BLaER1 treated with 17β-estradiol and CSF1 and Interleukin-3, amounts not matched to agents 10 nM and 100 nM (cell line): ENCODE measurements around the gene LYPD3.
A peak's percentile ranks its signal among the peaks of the same experiment; 100 is the strongest.

Source experiments
- H3K27ac ChIP-seq, 11 experiments: shearing (Covaris generic); formaldehyde crosslinking; 2 replicates each; pipeline ENCODE4 v1.8.1; 2022
- H3K27me3 ChIP-seq, 11 experiments: shearing (Covaris generic); formaldehyde crosslinking; 2 replicates each; pipeline ENCODE4 v1.8.1; 2022
- H3K36me3 ChIP-seq, 11 experiments: shearing (Covaris generic); formaldehyde crosslinking; 2 replicates each; pipeline ENCODE4 v1.8.1; 2022
- H3K4me1 ChIP-seq, 10 experiments: shearing (Covaris generic); formaldehyde crosslinking; 2 replicates each; pipeline ENCODE4 v1.8.1; 2022
- H3K4me2 ChIP-seq, 11 experiments: shearing (Covaris generic); formaldehyde crosslinking; 2 replicates each; pipeline ENCODE4 v1.8.1; 2022
- H3K4me3 ChIP-seq, 10 experiments: shearing (Covaris generic); formaldehyde crosslinking; 2 replicates each; pipeline ENCODE4 v1.8.1; 2022
- H3K9ac ChIP-seq, 11 experiments: shearing (Covaris generic); formaldehyde crosslinking; 2 replicates each; pipeline ENCODE4 v1.8.1; 2022
- H3K9me3 ChIP-seq, 11 experiments: shearing (Covaris generic); formaldehyde crosslinking; replicated peaks in 1 of 11; 2 replicates each; pipeline ENCODE4 v1.8.1; 2022
- H4K20me1 ChIP-seq, 11 experiments: shearing (Covaris generic); formaldehyde crosslinking; 2 replicates each; pipeline ENCODE4 v1.8.1; 2022
- Cebpa-rat ChIP-seq, 11 experiments: shearing (Covaris generic); IDR thresholded peaks; 2 replicates each; pipeline ENCODE4 v1.8.1; 2022

Gene LYPD3

DNA sequence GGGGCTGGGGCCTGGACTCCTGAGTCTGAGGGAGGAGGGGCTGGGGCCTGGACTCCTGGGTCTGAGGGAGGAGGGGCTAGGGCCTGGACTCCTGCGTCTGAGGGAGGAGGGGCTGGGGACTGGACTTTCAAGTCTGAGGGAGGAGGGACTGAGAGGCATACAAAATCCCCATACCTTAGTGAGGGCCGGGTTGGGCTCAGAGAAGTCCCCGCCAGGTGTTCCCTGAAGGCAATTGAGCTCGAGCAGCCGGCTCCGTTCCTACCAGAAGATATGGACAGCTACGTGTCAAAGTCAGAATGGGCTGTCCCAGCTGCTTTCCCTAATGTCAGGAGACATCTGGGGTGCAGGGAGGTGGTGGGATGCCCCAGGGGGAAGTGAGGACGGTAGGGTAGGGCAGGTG is 29.7 kb upstream of the LYPD3 start:
- Histone ChIP-seq H3K36me3 (peaks cover 33 to 61% (median 48%) of the 10 kb centered on the region in 11 experiments), H3K4me2 (no peak overlapping the region), H3K9me3 (no peaks in the 10 kb centered on the region), H3K9ac (no peak overlapping the region), H3K4me1 (peaks cover 3 to 25% (median 19%) of the 10 kb centered on the region in 10 experiments; a peak in 19 of 20 replicates), H4K20me1 (peaks cover 0 to 9% (median 0%) of the 10 kb centered on the region in 11 experiments; a peak in 2 of 22 replicates), H3K4me3 (no peak overlapping the region), H3K27me3 (no peaks in the 10 kb centered on the region), H3K27ac (peak overlapping the region in 1 of 11 experiments; percentile 30; a peak in 1 of 22 replicates)
- no peak for TF ChIP-seq Cebpa-rat (IDR thresholded peaks at IDR 0.05)

- Histone ChIP-seq H3K9ac (no peak overlapping the region), H3K4me3 (no peak overlapping the region), H3K4me1 (peaks cover 46 to 66% (median 57%) of the 10 kb centered on the region in 10 experiments), H3K4me2 (peak overlapping the region in 8 of 11 experiments; percentile 32 to 92 (median 86); a peak in 11 of 22 replicates), H3K27ac (peak overlapping the region in 2 of 11 experiments; percentile 36 to 78; a peak in 2 of 22 replicates), H3K36me3 (peaks cover 13 to 40% (median 24%) of the 10 kb centered on the region in 11 experiments; a peak in 20 of 22 replicates), H4K20me1 (peaks cover 0 to 5% (median 0%) of the 10 kb centered on the region in 11 experiments; a peak in 1 of 22 replicates), H3K27me3 (no peaks in the 10 kb centered on the region), H3K9me3 (no peaks in the 10 kb centered on the region)
- TF ChIP-seq Cebpa-rat (IDR thresholded peaks at IDR 0.05): no peak
Observed at GRCh38 chr19:43490759-43491158, 25.4 kb upstream of the LYPD3 start.

DNA sequence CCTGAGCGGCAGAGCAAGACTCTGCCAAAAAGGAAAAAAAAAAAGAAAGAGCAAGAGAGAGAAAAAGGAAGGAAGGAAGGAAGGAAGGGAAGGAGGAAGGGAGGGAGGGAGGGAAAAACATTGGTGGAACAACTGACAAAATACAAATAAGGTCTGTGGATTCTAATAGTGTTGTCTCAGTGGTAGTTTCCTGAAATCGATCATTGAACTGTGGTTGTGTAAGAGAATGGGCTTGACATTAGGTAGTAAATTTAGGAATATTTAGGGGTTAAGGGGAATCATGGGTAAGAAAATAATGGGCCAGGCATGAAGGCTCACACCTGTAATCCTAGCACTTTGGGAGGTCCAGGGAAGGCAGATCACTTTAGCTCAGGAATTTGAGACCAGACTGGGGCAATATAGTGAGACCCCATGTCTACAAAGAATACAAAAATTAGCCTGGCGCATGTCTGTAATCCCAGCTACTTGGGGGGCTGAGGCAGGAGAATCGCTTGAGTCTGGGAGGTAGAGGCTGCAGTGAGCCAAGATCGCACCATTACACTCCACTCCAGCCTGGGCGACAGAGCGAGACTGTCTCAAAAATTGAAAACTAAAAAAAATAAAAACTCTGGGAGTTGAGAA is 24.7 kb upstream of the LYPD3 start:
- Histone ChIP-seq H4K20me1 (no peaks in the 10 kb centered on the region; a peak in 1 of 22 replicates), H3K27ac (peak overlapping the region in 5 of 11 experiments; percentile 51 to 78 (median 70); a peak in 8 of 22 replicates), H3K9ac (peak overlapping the region in 4 of 11 experiments; percentile 22 to 63 (median 60); a peak in 4 of 22 replicates), H3K4me3 (no peak overlapping the region), H3K4me2 (peak overlapping the region; percentile 58 to 92 (median 83); a peak in 21 of 22 replicates), H3K27me3 (no peaks in the 10 kb centered on the region), H3K9me3 (no peaks in the 10 kb centered on the region), H3K36me3 (peaks cover 6 to 33% (median 17%) of the 10 kb centered on the region in 11 experiments; a peak in 20 of 22 replicates), H3K4me1 (peaks cover 49 to 68% (median 58%) of the 10 kb centered on the region in 10 experiments)
- no peak for TF ChIP-seq Cebpa-rat (IDR thresholded peaks at IDR 0.05)

- no peaks in the 10 kb centered on the region for H3K9me3 ChIP-seq
- no peak for TF ChIP-seq Cebpa-rat (IDR thresholded peaks at IDR 0.05)
- peaks cover under 1 to 26% (median 10%) of the 10 kb centered on the region in 11 experiments; a peak in 16 of 22 replicates for H3K36me3 ChIP-seq
- H4K20me1 ChIP-seq: no peaks in the 10 kb centered on the region
- H3K4me3 ChIP-seq: peak overlapping the region in 3 of 10 experiments; percentile 2 to 39 (median 26); a peak in 3 of 20 replicates
- peak overlapping the region; percentile 58 to 92 (median 83) for H3K4me2 ChIP-seq
- peak overlapping the region in 7 of 11 experiments; percentile 11 to 78 (median 61); a peak in 11 of 22 replicates for H3K27ac ChIP-seq
- peak overlapping the region in 5 of 11 experiments; percentile 11 to 63 (median 60); a peak in 6 of 22 replicates for H3K9ac ChIP-seq
- no peaks in the 10 kb centered on the region for H3K27me3 ChIP-seq
- H3K4me1 ChIP-seq: peaks cover 49 to 68% (median 56%) of the 10 kb centered on the region in 10 experiments
Observed at GRCh38 chr19:43489310-43489709, 23.9 kb upstream of the LYPD3 start.

DNA sequence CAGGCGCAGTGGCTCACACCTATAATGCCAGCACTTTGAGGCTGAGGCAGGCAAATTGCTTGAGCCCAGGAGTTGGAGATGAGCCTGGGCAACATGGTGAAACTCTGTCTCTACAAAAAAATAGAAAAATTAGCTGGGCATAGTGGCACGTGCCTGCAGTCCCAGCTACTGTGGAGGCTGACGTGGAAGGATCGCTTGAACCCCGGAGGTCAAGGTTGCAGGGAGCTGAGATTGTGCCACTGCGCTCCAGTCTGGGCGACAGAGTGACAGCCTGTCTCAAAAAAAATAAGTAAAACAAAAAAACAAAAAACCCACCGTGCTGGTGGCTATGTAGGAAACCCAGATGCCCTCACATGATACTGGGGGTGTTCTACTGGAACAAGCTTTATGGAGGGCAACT is 22.8 kb upstream of the LYPD3 start:
- H3K27me3 ChIP-seq: no peaks in the 10 kb centered on the region
- H3K4me2 ChIP-seq: peak overlapping the region; percentile 58 to 92 (median 83)
- peak overlapping the region in 1 of 11 experiments; percentile 25; a peak in 1 of 22 replicates for H3K9ac ChIP-seq
- H3K36me3 ChIP-seq: peaks cover 0 to 15% (median 5%) of the 10 kb centered on the region in 11 experiments; a peak in 10 of 22 replicates
- H3K27ac ChIP-seq: peak overlapping the region in 9 of 11 experiments; percentile 9 to 70 (median 44); a peak in 14 of 22 replicates
- no peak for TF ChIP-seq Cebpa-rat (IDR thresholded peaks at IDR 0.05)
- H4K20me1 ChIP-seq: no peaks in the 10 kb centered on the region
- H3K9me3 ChIP-seq: no peaks in the 10 kb centered on the region
- peaks cover 49 to 68% (median 56%) of the 10 kb centered on the region in 10 experiments for H3K4me1 ChIP-seq
- no peak overlapping the region for H3K4me3 ChIP-seq

- Histone ChIP-seq H3K27me3 (no peaks in the 10 kb centered on the region), H3K4me3 (no peak overlapping the region), H3K36me3 (peaks cover 0 to 14% (median 4%) of the 10 kb centered on the region in 11 experiments; a peak in 7 of 22 replicates), H3K4me2 (peak overlapping the region in 9 of 11 experiments; percentile 58 to 92 (median 84); a peak in 17 of 22 replicates), H3K9ac (peak overlapping the region in 2 of 11 experiments; percentile 2 to 7; a peak in 1 of 22 replicates), H3K9me3 (no peaks in the 10 kb centered on the region), H4K20me1 (no peaks in the 10 kb centered on the region), H3K27ac (peak overlapping the region in 9 of 11 experiments; percentile 12 to 60 (median 48); a peak in 11 of 22 replicates), H3K4me1 (peaks cover 47 to 58% (median 53%) of the 10 kb centered on the region in 10 experiments)
- TF ChIP-seq Cebpa-rat (IDR thresholded peaks at IDR 0.05): no peak
Observed at GRCh38 chr19:43486412-43486811, 21.0 kb upstream of the LYPD3 start.

GRCh38 chr19:43485951-43486350 is 20.5 kb upstream of the LYPD3 start:
- Histone ChIP-seq H3K4me2 (peak overlapping the region in 5 of 11 experiments; percentile 58 to 90 (median 83); a peak in 9 of 22 replicates), H3K9ac (no peak overlapping the region), H3K36me3 (peaks cover 0 to 14% (median 4%) of the 10 kb centered on the region in 11 experiments; a peak in 8 of 22 replicates), H3K27ac (peak overlapping the region in 6 of 11 experiments; percentile 16 to 60 (median 49); a peak in 6 of 22 replicates), H3K4me1 (peaks cover 42 to 54% (median 49%) of the 10 kb centered on the region in 10 experiments), H3K9me3 (no peaks in the 10 kb centered on the region), H3K27me3 (no peaks in the 10 kb centered on the region), H3K4me3 (no peak overlapping the region), H4K20me1 (no peaks in the 10 kb centered on the region)
- TF ChIP-seq Cebpa-rat (IDR thresholded peaks at IDR 0.05): no peak

DNA sequence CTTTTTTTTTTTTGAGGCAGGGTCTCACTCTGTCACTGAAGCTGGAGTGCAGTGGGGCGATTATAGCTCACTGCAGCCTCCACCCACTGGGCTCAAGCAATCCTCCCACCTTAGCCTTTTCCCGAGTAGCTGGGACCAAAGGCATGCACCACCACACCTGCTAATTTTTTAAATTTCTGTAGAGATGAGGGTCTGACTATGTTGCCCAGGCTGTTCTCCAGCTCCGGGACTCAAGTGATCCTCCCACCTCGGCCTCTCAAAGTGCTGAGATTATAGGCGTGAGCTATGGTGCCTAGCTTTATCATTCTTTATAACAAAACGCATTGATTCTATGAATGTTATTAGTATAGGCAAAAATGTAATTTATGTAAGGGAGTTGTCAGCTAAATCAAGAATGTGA is 17.9 kb upstream of the LYPD3 start:
- Histone ChIP-seq H3K27me3 (no peaks in the 10 kb centered on the region), H4K20me1 (no peaks in the 10 kb centered on the region), H3K27ac (no peak overlapping the region), H3K4me1 (peaks cover 16 to 28% (median 25%) of the 10 kb centered on the region in 10 experiments), H3K4me3 (no peak overlapping the region), H3K9ac (no peak overlapping the region), H3K36me3 (peaks cover 0 to 12% (median under 1%) of the 10 kb centered on the region in 11 experiments; a peak in 8 of 22 replicates), H3K9me3 (no peaks in the 10 kb centered on the region), H3K4me2 (no peak overlapping the region)
- no peak for TF ChIP-seq Cebpa-rat (IDR thresholded peaks at IDR 0.05)

- Histone ChIP-seq H3K4me1 (peaks cover 6 to 17% (median 14%) of the 10 kb centered on the region in 10 experiments; a peak in 19 of 20 replicates), H3K4me2 (no peak overlapping the region), H3K27ac (no peak overlapping the region), H3K9ac (0 out of 22 replicates have a peak overlapping the region, but pooled peaks of 1 of the 11 experiments have one; percentile 15), H3K9me3 (no peaks in the 10 kb centered on the region), H3K36me3 (peaks cover 0 to 22% (median 10%) of the 10 kb centered on the region in 11 experiments; a peak in 15 of 22 replicates), H3K4me3 (no peak overlapping the region), H3K27me3 (no peaks in the 10 kb centered on the region), H4K20me1 (no peaks in the 10 kb centered on the region)
- no peak for TF ChIP-seq Cebpa-rat (IDR thresholded peaks at IDR 0.05)
Observed at GRCh38 chr19:43482193-43482592, 16.8 kb upstream of the LYPD3 start.
